ENCODE data around the gene CCDC68. TPM values are rescaled to one million over a fixed set of nuclear protein-coding genes. Genes with fewer than 3 reads are reported as not detected.

CCDC68 gene
- total RNA-seq, 1 experiment from 2014 or later, result 6.6 TPM

- H3K79me2 ChIP-seq (ENCODE audit: insufficient read depth, low read length), result no peaks in the 10 kb centered on the region
- CTCF ChIA-PET, result no interaction called here
- no peak overlapping the region for H3K4me3 ChIP-seq (replicated peaks in 1 of 2; ENCODE audit: low read depth in 1 of 2, low read length in 2 of 2)
- H3K27ac ChIP-seq (ENCODE audit: low read depth, low read length), result no peak overlapping the region
- TF ChIP-seq YY1 (IDR thresholded peaks at IDR 0.05; ENCODE audit: extremely low read depth, insufficient replicate concordance, low read depth, low read length) (no peak), POLR2A (IDR thresholded peaks at IDR 0.05; ENCODE audit: borderline replicate concordance, extremely low read depth, insufficient read depth, insufficient read length) (no peak), RAD21 (IDR thresholded peaks at IDR 0.05; ENCODE audit: low read depth) (no peak), POLR2AphosphoS5 (IDR thresholded peaks at IDR 0.05; ENCODE audit: low read depth, low read length) (no peak), CBX3 (IDR thresholded peaks at IDR 0.05; ENCODE audit: low read depth) (no peak), SP1 (IDR thresholded peaks at IDR 0.05; ENCODE audit: low read depth) (no peak), ZBTB33 (IDR thresholded peaks at IDR 0.05; ENCODE audit: extremely low read depth, insufficient replicate concordance, low read length) (no peak)
- POLR2A ChIA-PET, result no interaction called here
- DNase-seq (ENCODE audit: low read depth, low spot score) (no peak), ATAC-seq (no peak)
- H3K36me3 ChIP-seq (ENCODE audit: control insufficient read depth in 1 of 2, insufficient read depth in 2 of 2, low read length in 2 of 2), result no peaks in the 10 kb centered on the region
- BruUV-seq (replicated peaks), result no TSS peak
- H3K27me3 ChIP-seq (ENCODE audit: insufficient read depth, low read length), result no peaks in the 10 kb centered on the region
- no peaks in the 10 kb centered on the region for H3K9me2 ChIP-seq (ENCODE audit: insufficient read depth)
- H4K20me1 ChIP-seq (ENCODE audit: insufficient read depth), result no peaks in the 10 kb centered on the region
- no peaks in the 10 kb centered on the region for H3K4me1 ChIP-seq (ENCODE audit: control insufficient read depth in 1 of 2, insufficient read depth in 2 of 2, low read length in 2 of 2)
- RAD21 ChIA-PET (ENCODE audit: low non-redundant PET in 1 of 2, low total read pairs in 2 of 2, uncharacterized antibody in 2 of 2, unreplicated experiment in 2 of 2), result no interaction called here
- no peak overlapping the region for H2AFZ ChIP-seq (ENCODE audit: low read depth, low read length, poor library complexity, severe bottlenecking)
- H3K9ac ChIP-seq (ENCODE audit: low read length), result no peak overlapping the region
- intact Hi-C loops (cut with micrococcal nuclease), result no loop called here
- H3K9me3 ChIP-seq (ENCODE audit: control insufficient read depth in 1 of 2, insufficient read depth in 1 of 2, low read depth in 1 of 2, low read length in 2 of 2), result no peaks in the 10 kb centered on the region
- no peak overlapping the region for H3K4me2 ChIP-seq (ENCODE audit: low read length)
Measured at GRCh38 chr18:54859667-54860421, 99.4 kb downstream of the CCDC68 start.

- ChIA-PET RAD21 (ENCODE audit: low non-redundant PET in 1 of 2, low total read pairs in 2 of 2, uncharacterized antibody in 2 of 2, unreplicated experiment in 2 of 2) (no interaction called here), POLR2A (no interaction called here), CTCF (no interaction called here)
- DNase-seq (ENCODE audit: low read depth, low spot score) (no peak), ATAC-seq (no peak)
- H3K4me3 ChIP-seq (replicated peaks in 1 of 2; ENCODE audit: low read depth in 1 of 2, low read length in 2 of 2), result no peak overlapping the region
- H3K36me3 ChIP-seq (ENCODE audit: control insufficient read depth in 1 of 2, insufficient read depth in 2 of 2, low read length in 2 of 2), result no peaks in the 10 kb centered on the region
- no peaks in the 10 kb centered on the region for H3K9me2 ChIP-seq (ENCODE audit: insufficient read depth)
- no peak overlapping the region for H3K9ac ChIP-seq (ENCODE audit: low read length)
- intact Hi-C loops (cut with micrococcal nuclease), result no loop called here
- no peaks in the 10 kb centered on the region for H3K4me1 ChIP-seq (ENCODE audit: control insufficient read depth in 1 of 2, insufficient read depth in 2 of 2, low read length in 2 of 2)
- no peaks in the 10 kb centered on the region for H3K79me2 ChIP-seq (ENCODE audit: insufficient read depth, low read length)
- no peaks in the 10 kb centered on the region for H3K9me3 ChIP-seq (ENCODE audit: control insufficient read depth in 1 of 2, insufficient read depth in 1 of 2, low read depth in 1 of 2, low read length in 2 of 2)
- no TSS peak for BruUV-seq (replicated peaks)
- no peak overlapping the region for H3K27ac ChIP-seq (ENCODE audit: low read depth, low read length)
- no peaks in the 10 kb centered on the region for H3K27me3 ChIP-seq (ENCODE audit: insufficient read depth, low read length)
- H2AFZ ChIP-seq (ENCODE audit: low read depth, low read length, poor library complexity, severe bottlenecking), result no peak overlapping the region
- no peaks in the 10 kb centered on the region for H4K20me1 ChIP-seq (ENCODE audit: insufficient read depth)
- no peak overlapping the region for H3K4me2 ChIP-seq (ENCODE audit: low read length)
- no peak for TF ChIP-seq CEBPB (IDR thresholded peaks at IDR 0.05; ENCODE audit: low read depth)
- TF ChIP-seq ZNF274 (IDR thresholded peaks at IDR 0.05; ENCODE audit: low read depth, low read length), result no peak
- TF ChIP-seq REST (IDR thresholded peaks at IDR 0.05; ENCODE audit: low read depth), result no peak
- TF ChIP-seq ZFX (IDR thresholded peaks at IDR 0.05), result no peak
- TF ChIP-seq SRF (IDR thresholded peaks at IDR 0.05; ENCODE audit: low read depth), result no peak
- no peak for TF ChIP-seq EZH2 (IDR thresholded peaks at IDR 0.05)
- no peak for TF ChIP-seq TCF7L2 (IDR thresholded peaks at IDR 0.05; ENCODE audit: borderline replicate concordance, extremely low read depth, insufficient read depth, insufficient read length)
- TF ChIP-seq RAD21 (IDR thresholded peaks at IDR 0.05; ENCODE audit: low read depth), result no peak
- no peak for TF ChIP-seq YY1 (IDR thresholded peaks at IDR 0.05; ENCODE audit: extremely low read depth, insufficient replicate concordance, low read depth, low read length)
- no peak for TF ChIP-seq ATF3 (IDR thresholded peaks at IDR 0.05)
- TF ChIP-seq POLR2A (IDR thresholded peaks at IDR 0.05; ENCODE audit: borderline replicate concordance, extremely low read depth, insufficient read depth, insufficient read length), result no peak
Measured at GRCh38 chr18:54857499-54857898, 101.8 kb downstream of the CCDC68 start.

Data from HCT116 (cell line).